Osteocyte (in vitro differentiated cells): ENCODE results near the gene SMC1B. TPM values are rescaled to one million over a fixed set of nuclear protein-coding genes. Genes with fewer than 3 reads are reported as not detected.

ENCODE experiments used
- DNase-seq: peaks from one replicate; pipeline ENCODE4 v3.0.0; 2021; ENCODE audit warnings: mixed read lengths; ENCODE audit not compliant: unreplicated experiment; ENCODE audit errors: extremely low spot score
- H3K27ac Mint-ChIP-seq: one replicate; pipeline ENCODE4 v1.8.0; 2021; ENCODE audit warnings: mild to moderate bottlenecking, mixed read lengths; ENCODE audit not compliant: unreplicated experiment
- H3K27me3 Mint-ChIP-seq: one replicate; pipeline ENCODE4 v1.8.0; 2021; ENCODE audit warnings: mixed read lengths; ENCODE audit not compliant: unreplicated experiment
- H3K36me3 Mint-ChIP-seq: one replicate; pipeline ENCODE4 v1.8.0; 2021; ENCODE audit warnings: mixed read lengths; ENCODE audit not compliant: unreplicated experiment
- H3K4me1 Mint-ChIP-seq: one replicate; pipeline ENCODE4 v1.8.0; 2021; ENCODE audit warnings: mixed read lengths; ENCODE audit not compliant: unreplicated experiment
- H3K4me3 Mint-ChIP-seq: one replicate; pipeline ENCODE4 v1.8.0; 2021; ENCODE audit warnings: mild to moderate bottlenecking, moderate library complexity, mixed read lengths; ENCODE audit not compliant: unreplicated experiment
- H3K9me3 Mint-ChIP-seq: one replicate; pipeline ENCODE4 v1.8.0; 2021; ENCODE audit warnings: mixed read lengths; ENCODE audit not compliant: unreplicated experiment
- total RNA-seq: library from RNA; stranded (reverse); gene quantifications from 2 replicates; pipeline ENCODE4 v1.2.1, GENCODE V29; 2021
- TF ChIP-seq, protein P1 (sequence below): fragments of 200-600 bp; sonication (generic); IDR thresholded peaks from 2 replicates; pipeline ENCODE4 v1.5.0; 2021; ENCODE audit warnings: antibody characterized with exemption, mild to moderate bottlenecking, moderate library complexity

SMC1B gene
- total RNA-seq, 1 donor from 2014 or later, result not detected

DNA sequence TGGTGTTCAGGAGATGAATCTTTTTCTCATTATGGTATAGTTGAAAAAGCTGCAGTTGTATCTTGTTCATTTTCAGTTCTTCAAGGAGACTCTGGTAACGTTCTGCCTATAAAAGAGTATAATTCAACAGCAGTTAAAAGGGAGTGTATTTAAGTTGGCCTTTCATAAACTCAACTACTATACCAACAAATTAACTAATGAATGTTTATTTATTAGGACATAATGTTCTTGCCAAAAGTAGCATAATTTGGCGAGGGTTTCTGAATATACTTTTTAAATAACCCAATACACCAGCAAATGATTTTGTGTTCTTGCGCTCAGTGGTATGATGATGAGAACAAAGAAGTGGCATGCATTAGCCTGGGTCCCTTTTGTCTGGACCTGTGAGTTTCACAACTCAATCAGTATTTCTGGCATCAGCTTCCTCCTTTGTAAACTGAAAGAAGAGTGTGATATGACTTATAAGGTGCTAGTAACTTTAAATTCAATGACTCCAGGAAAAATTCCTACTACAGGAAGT, 10.9 kb downstream of the SMC1B start:
- no peak overlapping the region for H3K4me3 Mint-ChIP-seq
- H3K36me3 Mint-ChIP-seq, result no peaks in the 10 kb centered on the region
- no peaks in the 10 kb centered on the region for H3K9me3 Mint-ChIP-seq
- DNase-seq, result no peak
- TF ChIP-seq, protein P1, sequence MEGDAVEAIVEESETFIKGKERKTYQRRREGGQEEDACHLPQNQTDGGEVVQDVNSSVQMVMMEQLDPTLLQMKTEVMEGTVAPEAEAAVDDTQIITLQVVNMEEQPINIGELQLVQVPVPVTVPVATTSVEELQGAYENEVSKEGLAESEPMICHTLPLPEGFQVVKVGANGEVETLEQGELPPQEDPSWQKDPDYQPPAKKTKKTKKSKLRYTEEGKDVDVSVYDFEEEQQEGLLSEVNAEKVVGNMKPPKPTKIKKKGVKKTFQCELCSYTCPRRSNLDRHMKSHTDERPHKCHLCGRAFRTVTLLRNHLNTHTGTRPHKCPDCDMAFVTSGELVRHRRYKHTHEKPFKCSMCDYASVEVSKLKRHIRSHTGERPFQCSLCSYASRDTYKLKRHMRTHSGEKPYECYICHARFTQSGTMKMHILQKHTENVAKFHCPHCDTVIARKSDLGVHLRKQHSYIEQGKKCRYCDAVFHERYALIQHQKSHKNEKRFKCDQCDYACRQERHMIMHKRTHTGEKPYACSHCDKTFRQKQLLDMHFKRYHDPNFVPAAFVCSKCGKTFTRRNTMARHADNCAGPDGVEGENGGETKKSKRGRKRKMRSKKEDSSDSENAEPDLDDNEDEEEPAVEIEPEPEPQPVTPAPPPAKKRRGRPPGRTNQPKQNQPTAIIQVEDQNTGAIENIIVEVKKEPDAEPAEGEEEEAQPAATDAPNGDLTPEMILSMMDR, result no peak
- no peaks in the 10 kb centered on the region for H3K4me1 Mint-ChIP-seq
- no peak overlapping the region for H3K27ac Mint-ChIP-seq
- peaks cover 62% of the 10 kb centered on the region for H3K27me3 Mint-ChIP-seq

DNA sequence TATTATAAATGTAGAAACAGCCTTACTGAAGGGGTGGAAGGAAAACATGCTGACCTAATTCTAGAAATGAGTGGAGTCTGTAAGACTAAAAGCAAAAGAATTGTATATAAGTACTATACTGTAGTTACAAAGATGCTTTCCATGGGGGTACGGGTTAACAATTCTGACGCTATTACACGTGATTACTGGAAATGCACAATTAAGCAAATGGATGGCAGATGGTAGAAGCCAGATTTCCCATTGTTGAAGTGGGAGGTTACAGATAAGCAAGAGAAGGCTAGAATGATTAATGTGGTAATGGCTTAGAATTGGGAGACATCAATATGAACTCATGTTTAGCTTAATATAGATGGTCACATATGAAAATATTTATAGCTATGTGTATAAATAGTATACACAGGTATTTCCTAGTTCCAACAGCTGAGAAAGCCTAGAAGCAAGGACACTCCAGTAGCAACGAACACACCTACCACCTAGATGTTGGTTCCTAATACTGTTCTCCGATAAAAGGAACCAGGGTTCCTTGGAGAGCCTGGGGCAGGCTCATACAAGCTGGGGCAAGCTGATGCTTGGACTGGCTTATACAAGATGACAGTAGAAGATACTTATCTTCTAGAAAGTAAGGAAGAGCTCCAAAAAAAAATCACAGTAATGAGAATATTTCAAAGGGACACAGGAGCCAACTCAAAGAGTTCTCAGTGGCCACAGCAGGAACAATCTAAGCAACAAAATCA, 13.5 kb downstream of the SMC1B start:
- no peak overlapping the region for H3K27ac Mint-ChIP-seq
- no peak for DNase-seq
- H3K36me3 Mint-ChIP-seq, result no peaks in the 10 kb centered on the region
- TF ChIP-seq, protein P1, result no peak
- H3K4me1 Mint-ChIP-seq, result no peaks in the 10 kb centered on the region
- no peak overlapping the region for H3K4me3 Mint-ChIP-seq
- H3K27me3 Mint-ChIP-seq, result peaks cover 67% of the 10 kb centered on the region
- no peaks in the 10 kb centered on the region for H3K9me3 Mint-ChIP-seq

DNA sequence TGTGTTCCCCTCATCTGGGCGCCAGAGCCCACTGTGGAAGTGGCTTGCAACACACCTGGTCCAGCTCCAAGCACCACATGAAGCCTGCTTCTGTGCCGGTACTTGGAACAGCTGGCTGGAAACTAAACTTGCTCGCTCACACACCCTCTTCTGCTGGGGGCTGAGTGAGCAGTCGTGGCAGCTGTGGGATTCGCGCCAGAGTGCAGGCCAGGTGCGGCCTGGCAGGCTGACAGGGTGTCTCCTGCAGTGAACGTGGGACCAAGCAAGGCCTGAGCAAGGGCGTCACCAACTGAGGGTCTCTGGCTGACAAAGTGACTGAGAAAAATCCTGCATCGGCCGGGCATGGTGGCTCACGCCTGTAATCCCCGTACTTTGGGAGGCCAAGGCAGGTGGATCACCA, 15.2 kb downstream of the SMC1B start:
- TF ChIP-seq, protein P1, result no peak
- H3K27me3 Mint-ChIP-seq, result peaks cover 69% of the 10 kb centered on the region
- H3K27ac Mint-ChIP-seq, result no peak overlapping the region
- no peaks in the 10 kb centered on the region for H3K36me3 Mint-ChIP-seq
- no peaks in the 10 kb centered on the region for H3K9me3 Mint-ChIP-seq
- H3K4me3 Mint-ChIP-seq, result no peak overlapping the region
- no peak for DNase-seq
- H3K4me1 Mint-ChIP-seq, result no peaks in the 10 kb centered on the region

DNA sequence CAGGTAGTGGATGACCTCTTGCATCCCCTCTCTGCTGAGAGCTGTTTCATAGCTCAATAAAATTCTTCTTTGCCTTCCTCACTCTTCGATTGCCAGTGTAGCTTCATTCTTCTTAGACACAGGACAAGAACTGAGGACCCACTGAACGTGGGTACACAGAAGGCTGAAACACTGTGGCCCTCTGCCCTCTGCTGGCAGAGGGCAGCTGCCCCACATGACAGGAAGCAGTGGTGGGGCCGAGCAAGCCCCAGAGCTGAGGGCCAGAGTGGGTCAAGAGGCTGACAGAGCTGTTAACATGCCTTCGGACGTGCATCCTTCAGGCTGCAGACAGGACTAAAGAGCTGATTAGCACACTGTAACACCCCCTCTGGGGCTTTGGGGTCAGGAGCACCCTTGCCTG, 15.6 kb downstream of the SMC1B start:
- Mint-ChIP-seq H3K36me3 (no peaks in the 10 kb centered on the region), H3K27ac (no peak overlapping the region), H3K4me3 (no peak overlapping the region), H3K4me1 (no peaks in the 10 kb centered on the region), H3K9me3 (no peaks in the 10 kb centered on the region), H3K27me3 (peaks cover 67% of the 10 kb centered on the region)
- TF ChIP-seq, protein P1, result no peak
- DNase-seq, result no peak

DNA sequence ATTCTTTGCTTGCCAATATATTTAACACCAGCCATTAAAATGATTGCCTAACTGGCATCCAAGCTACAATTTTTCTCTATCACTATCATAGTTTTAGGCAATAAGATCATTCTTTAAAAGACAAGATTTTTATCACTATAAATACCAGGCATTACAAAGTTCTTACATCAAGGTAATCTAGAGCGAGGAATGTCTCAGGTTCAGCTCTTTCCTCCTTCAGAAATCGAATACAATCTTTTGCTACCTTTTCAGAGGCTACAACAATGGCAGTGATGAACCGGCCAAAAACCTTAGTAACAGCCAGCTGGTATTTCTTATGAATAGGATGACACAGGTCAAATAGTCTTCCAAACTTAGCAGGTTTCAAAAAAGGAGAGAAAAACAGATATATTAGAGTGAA, 23.9 kb downstream of the SMC1B start:
- Mint-ChIP-seq H3K4me1 (no peaks in the 10 kb centered on the region), H3K27me3 (peaks cover 66% of the 10 kb centered on the region), H3K9me3 (no peaks in the 10 kb centered on the region), H3K36me3 (no peaks in the 10 kb centered on the region), H3K27ac (no peak overlapping the region), H3K4me3 (no peak overlapping the region)
- TF ChIP-seq, protein P1, result no peak
- DNase-seq, result no peak
